Measurements from ENCODE around the gene SUGT1.
"Not testable (repeated sequence)": the region's sequence is repeated elsewhere in the genome, so short reads cannot be mapped to it uniquely, and the experiment has no call there.

GRCh38 chr13:52610158-52610557 is 42.5 kb upstream of the SUGT1 start:
- TF ChIP-seq CTCF, POLR2A, POLR2AphosphoS5, EP300 (IDR thresholded peaks at IDR 0.05): not testable (repeated sequence)

Data from stomach (tissue), 4 donors.